Neural cell (in vitro differentiated cells): ENCODE measurements around the gene LYPD1. TPM values are rescaled to one million over a fixed set of nuclear protein-coding genes. Genes with fewer than 3 reads are reported as not detected.

Source experiments
- H2AFZ ChIP-seq: fragments of 200-600, 300-800 bp; sonication (generic), shearing (Covaris generic); 2 replicates; pipeline ENCODE4 v1.6.0; 2014; ENCODE audit warnings: low read depth, mild to moderate bottlenecking, antibody characterized with exemption, low read length, moderate library complexity
- H3F3A ChIP-seq: fragments of 200-600 bp; shearing (Covaris generic); 2 replicates; pipeline ENCODE4 v1.6.1; 2016; ENCODE audit warnings: mild to moderate bottlenecking, moderate library complexity, mixed read lengths, antibody characterized with exemption, low read length; ENCODE audit not compliant: insufficient read depth, poor library complexity, severe bottlenecking
- H3K27ac ChIP-seq: fragments of 200-600, 300-800 bp; sonication (generic), shearing (Covaris generic); 2 replicates; pipeline ENCODE4 v1.5.1; 2014; ENCODE audit warnings: mild to moderate bottlenecking, low read length, moderate library complexity
- H3K27me3 ChIP-seq: fragments of 300-800, 200-600 bp; sonication (generic), shearing (Covaris generic); 2 replicates; pipeline ENCODE4 v1.6.0; 2014; ENCODE audit warnings: mild to moderate bottlenecking, low read depth, low read length, moderate library complexity; ENCODE audit not compliant: insufficient read depth
- H3K36me3 ChIP-seq: fragments of 300-800, 200-600 bp; sonication (generic), shearing (Covaris generic); 2 replicates; pipeline ENCODE4 v1.5.1; 2014; ENCODE audit warnings: mild to moderate bottlenecking, antibody characterized with exemption, low read length, moderate library complexity; ENCODE audit not compliant: insufficient read depth
- H3K4me2 ChIP-seq: fragments of 300-800, 200-600 bp; sonication (generic), shearing (Covaris generic); 2 replicates; pipeline ENCODE4 v1.6.0; 2014; ENCODE audit warnings: mild to moderate bottlenecking, low read length
- H3K4me3 ChIP-seq: fragments of 300-800, 200-600 bp; sonication (generic), shearing (Covaris generic); 2 replicates; pipeline ENCODE4 v1.5.1; 2014; ENCODE audit warnings: mild to moderate bottlenecking, low read length, moderate library complexity
- H3K79me2 ChIP-seq: fragments of 200-600 bp; shearing (Covaris generic); replicated peaks from 2 replicates; pipeline ENCODE4 v1.6.0; 2014; ENCODE audit warnings: mild to moderate bottlenecking, low read length, moderate library complexity; ENCODE audit not compliant: insufficient read depth
- H3K9ac ChIP-seq: fragments of 300-800, 200-600 bp; sonication (generic), shearing (Covaris generic); 2 replicates; pipeline ENCODE4 v1.6.1; 2016; ENCODE audit warnings: mild to moderate bottlenecking, low read length, mixed read lengths
- H3K9me2 ChIP-seq: fragments of 200-600 bp; shearing (Covaris generic); 2 replicates; pipeline ENCODE4 v1.6.1; 2016; ENCODE audit warnings: mild to moderate bottlenecking, low read length, mixed read lengths; ENCODE audit not compliant: insufficient read depth
- H3K9me3 ChIP-seq: fragments of 200-600, 300-800 bp; sonication (generic), shearing (Covaris generic); 2 replicates; pipeline ENCODE4 v1.6.1; 2016; ENCODE audit warnings: mild to moderate bottlenecking, mixed run types, low read length, moderate library complexity, mixed read lengths
- H4K20me1 ChIP-seq: fragments of 200-600 bp; shearing (Covaris generic); 2 replicates; pipeline ENCODE4 v1.6.1; 2016; ENCODE audit warnings: mild to moderate bottlenecking, mixed run types; ENCODE audit not compliant: insufficient read depth
- EZH2 ChIP-seq: fragments of 200-600, 300-800 bp; shearing (Covaris generic), sonication (generic); IDR thresholded peaks from 2 replicates; pipeline ENCODE4 v1.6.1; 2014; ENCODE audit warnings: antibody characterized with exemption, low read length, borderline replicate concordance, mild to moderate bottlenecking; ENCODE audit not compliant: insufficient read depth, poor library complexity, severe bottlenecking
- MXI1 ChIP-seq: fragments of 450-650 bp; conservative IDR thresholded peaks from 2 replicates; pipeline ENCODE4 v1.6.1; 2014; ENCODE audit warnings: antibody characterized with exemption, mild to moderate bottlenecking; ENCODE audit not compliant: poor library complexity, severe bottlenecking
- POLR2AphosphoS5 ChIP-seq: IDR thresholded peaks from 2 replicates; pipeline ENCODE4 v1.6.1; 2012
- RAD21 ChIP-seq: fragments of 450-650 bp; conservative IDR thresholded peaks from 2 replicates; pipeline ENCODE4 v1.6.1; 2014; ENCODE audit warnings: antibody characterized with exemption, mild to moderate bottlenecking, moderate library complexity
- SMC3 ChIP-seq: fragments of 450-650 bp; conservative IDR thresholded peaks from 2 replicates; pipeline ENCODE4 v1.6.1; 2014; ENCODE audit warnings: antibody characterized with exemption, mild to moderate bottlenecking, moderate library complexity; ENCODE audit not compliant: poor library complexity
- TAF1 ChIP-seq: IDR thresholded peaks from 2 replicates; pipeline ENCODE4 v1.6.1; 2012; ENCODE audit warnings: low read depth
- polyA plus RNA-seq: library from polyadenylated mRNA; depleted of rRNA; stranded (reverse); fragments of >200 nt; gene quantifications from 2 replicates; pipeline ENCODE4 v1.2.3, GENCODE V29; 2014
- TF ChIP-seq, protein P1 (sequence below): fragments of 450-650 bp; IDR thresholded peaks from 2 replicates; pipeline ENCODE4 v1.5.1; 2014; ENCODE audit warnings: antibody characterized with exemption, mild to moderate bottlenecking, moderate library complexity; ENCODE audit not compliant: poor library complexity, severe bottlenecking
- TF ChIP-seq, protein P2 (sequence below): IDR thresholded peaks from 2 replicates; pipeline ENCODE4 v1.6.1; 2012; ENCODE audit warnings: borderline replicate concordance

The LYPD1 gene
- polyA plus RNA-seq, 1 donor from 2014 or later: 78.2 TPM

DNA sequence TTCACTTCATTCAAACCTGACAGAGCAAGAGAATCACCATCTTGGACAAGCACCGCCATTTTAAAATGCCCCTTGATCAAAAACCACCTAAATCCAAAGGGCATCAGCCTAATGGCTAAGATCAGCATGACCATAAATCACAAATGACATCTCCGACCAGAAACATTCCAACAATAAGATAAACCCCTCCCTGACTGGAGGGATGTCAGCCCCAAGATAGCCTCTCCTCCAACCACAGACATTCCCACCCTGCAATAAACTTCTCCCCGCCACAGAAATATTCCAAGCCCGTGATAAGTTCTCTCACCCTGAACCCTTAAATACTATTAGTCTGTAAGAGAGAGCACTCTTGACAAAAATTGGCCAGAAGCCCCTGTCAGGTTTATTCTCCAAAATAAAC is 21.6 kb upstream of the LYPD1 start:
- H3K4me3 ChIP-seq: no peak overlapping the region
- no peaks in the 10 kb centered on the region for H3K9me2 ChIP-seq
- no peak overlapping the region for H3K4me2 ChIP-seq
- no peaks in the 10 kb centered on the region for H4K20me1 ChIP-seq
- TF ChIP-seq, protein P1, sequence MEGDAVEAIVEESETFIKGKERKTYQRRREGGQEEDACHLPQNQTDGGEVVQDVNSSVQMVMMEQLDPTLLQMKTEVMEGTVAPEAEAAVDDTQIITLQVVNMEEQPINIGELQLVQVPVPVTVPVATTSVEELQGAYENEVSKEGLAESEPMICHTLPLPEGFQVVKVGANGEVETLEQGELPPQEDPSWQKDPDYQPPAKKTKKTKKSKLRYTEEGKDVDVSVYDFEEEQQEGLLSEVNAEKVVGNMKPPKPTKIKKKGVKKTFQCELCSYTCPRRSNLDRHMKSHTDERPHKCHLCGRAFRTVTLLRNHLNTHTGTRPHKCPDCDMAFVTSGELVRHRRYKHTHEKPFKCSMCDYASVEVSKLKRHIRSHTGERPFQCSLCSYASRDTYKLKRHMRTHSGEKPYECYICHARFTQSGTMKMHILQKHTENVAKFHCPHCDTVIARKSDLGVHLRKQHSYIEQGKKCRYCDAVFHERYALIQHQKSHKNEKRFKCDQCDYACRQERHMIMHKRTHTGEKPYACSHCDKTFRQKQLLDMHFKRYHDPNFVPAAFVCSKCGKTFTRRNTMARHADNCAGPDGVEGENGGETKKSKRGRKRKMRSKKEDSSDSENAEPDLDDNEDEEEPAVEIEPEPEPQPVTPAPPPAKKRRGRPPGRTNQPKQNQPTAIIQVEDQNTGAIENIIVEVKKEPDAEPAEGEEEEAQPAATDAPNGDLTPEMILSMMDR: no peak
- no peak for TF ChIP-seq MXI1
- TF ChIP-seq TAF1: no peak
- no peak for TF ChIP-seq POLR2AphosphoS5
- H3F3A ChIP-seq: no peaks in the 10 kb centered on the region
- H3K36me3 ChIP-seq: no peaks in the 10 kb centered on the region
- H3K9ac ChIP-seq: no peak overlapping the region
- H3K27ac ChIP-seq: no peak overlapping the region
- no peaks in the 10 kb centered on the region for H3K9me3 ChIP-seq
- H3K79me2 ChIP-seq: no peaks in the 10 kb centered on the region
- no peaks in the 10 kb centered on the region for H3K27me3 ChIP-seq
- no peak overlapping the region for H2AFZ ChIP-seq

DNA sequence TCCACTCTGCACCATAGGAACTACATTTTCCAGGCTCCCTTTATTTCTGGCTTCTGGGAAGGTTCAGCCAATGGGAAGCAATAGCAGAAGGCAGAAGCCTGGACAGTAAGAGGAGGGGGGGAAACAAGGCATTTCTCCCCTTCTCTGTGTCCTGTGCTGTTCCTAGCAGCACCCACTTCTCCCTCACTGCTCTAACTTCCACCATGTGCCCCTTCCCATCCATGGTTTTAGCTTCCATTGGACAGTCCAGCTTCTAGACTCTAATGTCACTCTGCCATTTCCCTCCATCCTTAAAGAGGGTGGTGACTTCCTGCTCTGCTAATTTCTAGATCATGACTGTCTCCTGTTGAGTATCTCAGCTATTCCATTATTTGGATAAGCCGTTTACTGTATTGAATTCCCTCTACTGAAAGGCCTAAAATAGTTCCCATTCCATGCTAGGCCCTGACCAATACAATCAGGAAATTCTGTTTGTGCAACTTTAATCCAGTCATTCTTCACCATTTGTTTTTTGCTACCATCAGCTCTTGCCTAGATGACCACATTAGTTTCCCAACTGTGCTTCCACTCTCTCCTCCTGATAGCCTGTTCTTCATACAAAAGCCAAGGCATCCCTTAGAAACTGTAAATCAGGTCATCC is 20.8 kb upstream of the LYPD1 start:
- no peak overlapping the region for H3K4me2 ChIP-seq
- no peak overlapping the region for H2AFZ ChIP-seq
- no peaks in the 10 kb centered on the region for H3K9me3 ChIP-seq
- no peaks in the 10 kb centered on the region for H4K20me1 ChIP-seq
- no peak overlapping the region for H3K4me3 ChIP-seq
- TF ChIP-seq, protein P2, sequence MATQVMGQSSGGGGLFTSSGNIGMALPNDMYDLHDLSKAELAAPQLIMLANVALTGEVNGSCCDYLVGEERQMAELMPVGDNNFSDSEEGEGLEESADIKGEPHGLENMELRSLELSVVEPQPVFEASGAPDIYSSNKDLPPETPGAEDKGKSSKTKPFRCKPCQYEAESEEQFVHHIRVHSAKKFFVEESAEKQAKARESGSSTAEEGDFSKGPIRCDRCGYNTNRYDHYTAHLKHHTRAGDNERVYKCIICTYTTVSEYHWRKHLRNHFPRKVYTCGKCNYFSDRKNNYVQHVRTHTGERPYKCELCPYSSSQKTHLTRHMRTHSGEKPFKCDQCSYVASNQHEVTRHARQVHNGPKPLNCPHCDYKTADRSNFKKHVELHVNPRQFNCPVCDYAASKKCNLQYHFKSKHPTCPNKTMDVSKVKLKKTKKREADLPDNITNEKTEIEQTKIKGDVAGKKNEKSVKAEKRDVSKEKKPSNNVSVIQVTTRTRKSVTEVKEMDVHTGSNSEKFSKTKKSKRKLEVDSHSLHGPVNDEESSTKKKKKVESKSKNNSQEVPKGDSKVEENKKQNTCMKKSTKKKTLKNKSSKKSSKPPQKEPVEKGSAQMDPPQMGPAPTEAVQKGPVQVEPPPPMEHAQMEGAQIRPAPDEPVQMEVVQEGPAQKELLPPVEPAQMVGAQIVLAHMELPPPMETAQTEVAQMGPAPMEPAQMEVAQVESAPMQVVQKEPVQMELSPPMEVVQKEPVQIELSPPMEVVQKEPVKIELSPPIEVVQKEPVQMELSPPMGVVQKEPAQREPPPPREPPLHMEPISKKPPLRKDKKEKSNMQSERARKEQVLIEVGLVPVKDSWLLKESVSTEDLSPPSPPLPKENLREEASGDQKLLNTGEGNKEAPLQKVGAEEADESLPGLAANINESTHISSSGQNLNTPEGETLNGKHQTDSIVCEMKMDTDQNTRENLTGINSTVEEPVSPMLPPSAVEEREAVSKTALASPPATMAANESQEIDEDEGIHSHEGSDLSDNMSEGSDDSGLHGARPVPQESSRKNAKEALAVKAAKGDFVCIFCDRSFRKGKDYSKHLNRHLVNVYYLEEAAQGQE: no peak
- TF ChIP-seq RAD21: no peak
- TF ChIP-seq SMC3: no peak
- no peak for TF ChIP-seq POLR2AphosphoS5
- no peaks in the 10 kb centered on the region for H3K79me2 ChIP-seq
- no peak overlapping the region for H3K27ac ChIP-seq
- no peak overlapping the region for H3K9ac ChIP-seq
- H3K9me2 ChIP-seq: no peaks in the 10 kb centered on the region
- no peaks in the 10 kb centered on the region for H3K36me3 ChIP-seq
- H3F3A ChIP-seq: no peaks in the 10 kb centered on the region
- no peaks in the 10 kb centered on the region for H3K27me3 ChIP-seq

DNA sequence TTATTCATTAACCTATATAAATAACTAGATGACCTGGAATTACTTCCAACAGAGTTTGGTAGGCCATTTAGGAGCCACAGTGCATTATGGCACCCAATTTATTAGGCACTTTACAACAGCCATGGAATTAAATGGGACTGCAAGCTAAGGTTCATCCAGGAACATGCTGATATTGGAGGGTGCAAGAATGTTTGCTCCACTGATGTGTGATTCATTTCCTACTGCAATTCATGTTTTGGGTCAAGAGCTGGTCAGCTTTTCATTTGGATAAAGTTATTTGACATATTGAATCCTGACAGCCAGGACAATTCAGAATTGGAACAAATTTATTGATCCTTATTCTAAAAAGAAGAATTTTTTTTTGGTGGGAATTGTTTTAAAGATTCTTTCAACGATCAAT is 11.8 kb upstream of the LYPD1 start:
- H3K4me2 ChIP-seq: no peak overlapping the region
- H3F3A ChIP-seq: no peaks in the 10 kb centered on the region
- H3K4me3 ChIP-seq: no peak overlapping the region
- H3K79me2 ChIP-seq: no peaks in the 10 kb centered on the region
- no peak overlapping the region for H3K9ac ChIP-seq
- no peaks in the 10 kb centered on the region for H3K36me3 ChIP-seq
- no peaks in the 10 kb centered on the region for H3K27me3 ChIP-seq
- H3K27ac ChIP-seq: no peak overlapping the region
- H2AFZ ChIP-seq: no peak overlapping the region
- TF ChIP-seq EZH2: no peak
- TF ChIP-seq RAD21: no peak
- TF ChIP-seq, protein P1: no peak
- H3K9me3 ChIP-seq: no peaks in the 10 kb centered on the region
- H3K9me2 ChIP-seq: no peaks in the 10 kb centered on the region
- no peaks in the 10 kb centered on the region for H4K20me1 ChIP-seq
